Superior temporal gyrus (tissue), 1 donor: ENCODE results near the gene ITSN1.
"Not testable (repeated sequence)": the region's sequence is repeated elsewhere in the genome, so short reads cannot be mapped to it uniquely, and the experiment has no call there.

Experiments used
- DNase-seq: peaks from one replicate; pipeline ENCODE4 v3.0.0-alpha.2; 2016; ENCODE audit errors: extremely low spot score

ITSN1 gene

GRCh38 chr21:33682992-33683627 is 40.8 kb downstream of the ITSN1 start:
- DNase-seq: no peak

GRCh38 chr21:33684068-33684467 is 41.8 kb downstream of the ITSN1 start:
- no peak for DNase-seq

- no peak for DNase-seq
These were observed 42.7 kb downstream of the ITSN1 start for GRCh38 chr21:33684923-33685560.

- DNase-seq: no peak
These were observed 43.4 kb downstream of the ITSN1 start for GRCh38 chr21:33685613-33686197.

- DNase-seq: no peak
These were observed 44.1 kb downstream of the ITSN1 start for GRCh38 chr21:33686386-33686785.

GRCh38 chr21:33687634-33688033 is 45.3 kb downstream of the ITSN1 start:
- no peak for DNase-seq

GRCh38 chr21:33688353-33688752 is 46.1 kb downstream of the ITSN1 start:
- no peak for DNase-seq

GRCh38 chr21:33690874-33691273 is 48.6 kb downstream of the ITSN1 start:
- DNase-seq: no peak

- no peak for DNase-seq
These were observed 49.8 kb downstream of the ITSN1 start for GRCh38 chr21:33691945-33692603.

- no peak for DNase-seq
These were observed 53.5 kb downstream of the ITSN1 start for GRCh38 chr21:33695813-33696212.

- no peak for DNase-seq
These were observed 54.2 kb downstream of the ITSN1 start for GRCh38 chr21:33696465-33696864.

- no peak for DNase-seq
These were observed 56.0 kb downstream of the ITSN1 start for GRCh38 chr21:33698087-33698860.

GRCh38 chr21:33699277-33699676 is 57.0 kb downstream of the ITSN1 start:
- no peak for DNase-seq

- DNase-seq: no peak
These were observed 58.2 kb downstream of the ITSN1 start for GRCh38 chr21:33700491-33700890.

GRCh38 chr21:33703750-33704606 is 61.7 kb downstream of the ITSN1 start:
- no peak for DNase-seq

- DNase-seq: no peak
These were observed 65.5 kb downstream of the ITSN1 start for GRCh38 chr21:33707846-33708245.

- DNase-seq: no peak
These were observed 66.6 kb downstream of the ITSN1 start for GRCh38 chr21:33708874-33709273.

- no peak for DNase-seq
These were observed 69.9 kb downstream of the ITSN1 start for GRCh38 chr21:33712022-33712803.

GRCh38 chr21:33721081-33721480 is 78.8 kb downstream of the ITSN1 start:
- no peak for DNase-seq

GRCh38 chr21:33729139-33729538 is 86.8 kb downstream of the ITSN1 start:
- DNase-seq: not testable (repeated sequence)
